Endothelial cell of umbilical vein (primary cell): ENCODE results near the gene ITGA1. TPM values are rescaled to one million over a fixed set of nuclear protein-coding genes. Genes with fewer than 3 reads are reported as not detected.

Experiments
- BruUV-seq: library from RNA; stranded (reverse); fragments of 400-500 nt; replicated peaks from 2 replicates; lab custom pipeline; 2021; lab: Mats Ljungman, UMichigan
- CTCF ChIA-PET: fragments of 300-600, 350-600 bp; sonication (Branson Sonifier 250); formaldehyde crosslinking; loops from one replicate; lab custom pipeline; 2021; ENCODE audit warnings: antibody characterized with exemption, inconsistent platforms; lab: Charles Lee
- POLR2A ChIA-PET: fragments of 300-600, 350-600 bp; sonication (Branson Sonifier 250); formaldehyde crosslinking; loops from one replicate; lab custom pipeline; 2021; ENCODE audit warnings: antibody characterized with exemption, inconsistent platforms; lab: Charles Lee
- DNase-seq: peaks from one replicate; pipeline ENCODE4 v3.0.0-alpha.2; 2011; ENCODE audit warnings: low read depth, low spot score
- FAIRE-seq: peaks from 2 replicates; lab custom pipeline; 2011; peaks lifted over from hg19 to GRCh38; lab: Jason Lieb, UNC
- H2AFZ ChIP-seq: 2 replicates; pipeline ENCODE4 v1.6.0; 2012; ENCODE audit warnings: low read depth, low read length, control low read depth, inconsistent platforms
- H3K27ac ChIP-seq: 2 replicates; pipeline ENCODE4 v1.5.1; 2011; ENCODE audit warnings: low read depth, mild to moderate bottlenecking, control low read depth, low read length, moderate library complexity; ENCODE audit not compliant: insufficient read depth
- H3K27me3 ChIP-seq, 2 experiments: 2 replicates each; pipeline versions ENCODE4 v1.6.0 to v1.6.1; 2011; ENCODE audit warnings: low read length in 2 of 2, mixed read lengths in 1 of 2; ENCODE audit not compliant: control insufficient read depth in 2 of 2, insufficient read depth in 2 of 2
- H3K36me3 ChIP-seq, 2 experiments: 2 replicates in 1 of 2; 3 replicates in 1 of 2; pipeline ENCODE4 v1.5.1; 2011; ENCODE audit warnings: low read length in 2 of 2, mild to moderate bottlenecking in 1 of 2, moderate library complexity in 1 of 2; ENCODE audit not compliant: control insufficient read depth in 2 of 2, insufficient read depth in 2 of 2; ENCODE audit errors: extremely low read depth in 1 of 2
- H3K4me1 ChIP-seq: 3 replicates; pipeline ENCODE4 v1.5.1; 2011; ENCODE audit warnings: mild to moderate bottlenecking, low read length; ENCODE audit not compliant: control insufficient read depth, insufficient read depth; ENCODE audit errors: extremely low read depth
- H3K4me2 ChIP-seq: 2 replicates; pipeline ENCODE4 v1.6.1; 2011; ENCODE audit warnings: low read length, control low read depth, mixed read lengths; ENCODE audit not compliant: insufficient read depth
- H3K4me3 ChIP-seq, 3 experiments: fragments of 200-600 bp in 1 of 3; sonication (generic), shearing (Covaris generic) in 1 of 3; replicated peaks in 1 of 3; 2 replicates each; pipeline ENCODE4 v1.5.1; 2011 to 2016; ENCODE audit warnings: control low read depth in 3 of 3, low read length in 3 of 3, mild to moderate bottlenecking in 2 of 3, inconsistent platforms in 1 of 3, low read depth in 1 of 3, moderate library complexity in 1 of 3; ENCODE audit not compliant: insufficient read depth in 1 of 3
- H3K79me2 ChIP-seq: 2 replicates; pipeline ENCODE4 v1.6.0; 2012; ENCODE audit warnings: low read length, inconsistent platforms; ENCODE audit not compliant: control insufficient read depth, insufficient read depth
- H3K9ac ChIP-seq: replicated peaks from 2 replicates; pipeline ENCODE3; 2011; ENCODE audit warnings: low read length, control low read depth; ENCODE audit not compliant: insufficient read depth; ENCODE audit errors: extremely low read depth
- H3K9me1 ChIP-seq: replicated peaks from 3 replicates; pipeline ENCODE4 v1.6.0; 2011; ENCODE audit warnings: mild to moderate bottlenecking, low read length; ENCODE audit not compliant: control insufficient read depth, insufficient read depth; ENCODE audit errors: extremely low read depth
- H3K9me3 ChIP-seq: replicated peaks from 2 replicates; pipeline ENCODE4 v1.5.1; 2012; ENCODE audit warnings: low read length, inconsistent platforms; ENCODE audit not compliant: control insufficient read depth, insufficient read depth
- H4K20me1 ChIP-seq: replicated peaks from 2 replicates; pipeline ENCODE3; 2011; ENCODE audit warnings: mild to moderate bottlenecking, low read length; ENCODE audit not compliant: control insufficient read depth, insufficient read depth; ENCODE audit errors: extremely low read depth
- CTCF ChIP-seq, 2 donors: IDR thresholded peaks; 1 replicate in 1 of 2; 2 replicates in 1 of 2; pipeline ENCODE4 v1.5.1; 2011; ENCODE audit warnings: low read length in 2 of 2, mild to moderate bottlenecking in 2 of 2, moderate library complexity in 2 of 2, control low read depth in 1 of 2, inconsistent platforms in 1 of 2, low read depth in 1 of 2; ENCODE audit not compliant: insufficient read depth in 1 of 2; ENCODE audit errors: extremely low read depth in 1 of 2
- EZH2 ChIP-seq: IDR thresholded peaks from 2 replicates; pipeline ENCODE4 v1.6.1; 2012; ENCODE audit warnings: borderline replicate concordance, low read depth, mild to moderate bottlenecking, moderate library complexity, low read length, inconsistent platforms; ENCODE audit not compliant: severe bottlenecking
- FOS ChIP-seq: IDR thresholded peaks from 2 replicates; pipeline ENCODE4 v1.6.1; 2011; ENCODE audit warnings: mild to moderate bottlenecking, low read length, moderate library complexity, borderline replicate concordance; ENCODE audit not compliant: insufficient read depth
- GATA2 ChIP-seq: IDR thresholded peaks from 2 replicates; pipeline ENCODE4 v1.7.0; 2011; ENCODE audit warnings: low read depth, mild to moderate bottlenecking, moderate library complexity, mixed read lengths, low read length; ENCODE audit not compliant: insufficient read length, insufficient read depth
- JUN ChIP-seq: IDR thresholded peaks from 2 replicates; pipeline ENCODE4 v1.6.1; 2011; ENCODE audit warnings: borderline replicate concordance, low read depth; ENCODE audit not compliant: insufficient read length, insufficient read depth
- MYC ChIP-seq: IDR thresholded peaks from one replicate; pipeline ENCODE4 v1.6.1; 2011; ENCODE audit warnings: mild to moderate bottlenecking, low read depth, low read length
- POLR2A ChIP-seq: IDR thresholded peaks from 2 replicates; pipeline ENCODE4 v1.6.1; 2012; ENCODE audit warnings: low read depth, mild to moderate bottlenecking, control low read depth, low read length
- POLR2AphosphoS5 ChIP-seq: IDR thresholded peaks from 2 replicates; pipeline ENCODE4 v1.6.1; 2012; ENCODE audit warnings: low read depth, mild to moderate bottlenecking, control low read depth, low read length, moderate library complexity; ENCODE audit not compliant: insufficient read depth
- dilution Hi-C: fragments of 300-500 bp; cut with MboI; formaldehyde crosslinking; loops from one replicate; pipeline ENCODE4 v1.15.0; 2019; ENCODE audit warnings: low sequenced_read_pairs; ENCODE audit not compliant: extremely low pct_ligation_motif_present
- intact Hi-C: fragments of 100-400 bp; cut with micrococcal nuclease; formaldehyde crosslinking; loops from one replicate; pipeline ENCODE4 v1.10.0; 2022
- polyA plus RNA-seq, 4 experiments: library from polyadenylated mRNA; depleted of rRNA in 3 of 4; stranded (reverse) in 3 of 4; unstranded in 1 of 4; fragments of >200 nt; gene quantifications; 2 replicates each; pipeline versions ENCODE4 v1.2.1 to v1.2.3, GENCODE V29; 2011 to 2012; ENCODE audit warnings: missing spikeins in 1 of 4
- total RNA-seq: library from RNA; stranded (reverse); gene quantifications from 2 replicates; pipeline ENCODE4 v1.2.3, GENCODE V29; 2021
- TF ChIP-seq, protein P1 (sequence below): IDR thresholded peaks from 2 replicates; pipeline ENCODE4 v1.6.1; 2011; ENCODE audit not compliant: insufficient read depth, insufficient read length

The ITGA1 gene
- total and polyA plus RNA-seq, 2 donors (not counting 3 experiments of a cell fraction or from before 2014, with no cell fraction given), result 0.65 to 1.9 TPM

DNA sequence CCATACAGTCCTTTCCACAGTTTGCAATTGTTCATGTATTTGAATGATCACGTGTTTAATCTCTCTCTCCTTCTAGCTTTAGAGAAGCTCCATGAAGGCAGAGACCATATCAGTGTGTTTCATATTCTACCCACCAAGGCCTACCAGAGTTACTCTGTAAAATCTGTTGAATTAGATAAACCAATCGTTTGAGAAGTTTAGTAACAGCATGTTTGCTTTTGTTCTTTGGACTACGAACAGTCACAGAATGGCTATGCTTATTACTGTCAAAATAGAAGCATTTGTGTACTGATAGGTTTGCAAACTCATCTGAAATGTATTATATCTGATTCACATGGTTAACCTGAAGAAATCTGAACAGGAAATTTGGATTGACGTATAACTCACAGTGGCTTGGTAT lies 93.8 kb downstream of the ITGA1 start:
- FAIRE-seq (no peak), DNase-seq (no peak)
- no peaks in the 10 kb centered on the region for H3K27me3 ChIP-seq
- H3K4me3 ChIP-seq, result no peak overlapping the region
- H3K27ac ChIP-seq, result no peak overlapping the region
- no peaks in the 10 kb centered on the region for H3K79me2 ChIP-seq
- POLR2A ChIA-PET, result no interaction called here
- H3K9ac ChIP-seq, result no peak overlapping the region
- dilution Hi-C loops (no loop called here), intact Hi-C loops (no loop called here)
- no peaks in the 10 kb centered on the region for H3K9me1 ChIP-seq
- TF ChIP-seq GATA2, result no peak
- no peak for TF ChIP-seq EZH2
- TF ChIP-seq, protein P1, sequence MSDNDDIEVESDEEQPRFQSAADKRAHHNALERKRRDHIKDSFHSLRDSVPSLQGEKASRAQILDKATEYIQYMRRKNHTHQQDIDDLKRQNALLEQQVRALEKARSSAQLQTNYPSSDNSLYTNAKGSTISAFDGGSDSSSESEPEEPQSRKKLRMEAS, result no peak
- no peak for TF ChIP-seq JUN
- TF ChIP-seq POLR2A, result no peak
- TF ChIP-seq POLR2AphosphoS5, result no peak
- no peak for TF ChIP-seq CTCF (IDR thresholded peaks at IDR 0.05; ENCODE audit: extremely low read depth in 1 of 2, insufficient read depth in 1 of 2, low read depth in 1 of 2, low read length in 2 of 2)
- TF ChIP-seq MYC, result no peak
- no peak for TF ChIP-seq FOS
- no peaks in the 10 kb centered on the region for H3K36me3 ChIP-seq
- H2AFZ ChIP-seq, result no peak overlapping the region
- no peaks in the 10 kb centered on the region for H3K9me3 ChIP-seq
- no peaks in the 10 kb centered on the region for H3K4me1 ChIP-seq
- CTCF ChIA-PET, result no interaction called here
- no peaks in the 10 kb centered on the region for H4K20me1 ChIP-seq
- no TSS peak for BruUV-seq
- H3K4me2 ChIP-seq, result no peak overlapping the region
